HepG2 (cell line): ENCODE results near the gene DROSHA. TPM values are rescaled to one million over a fixed set of nuclear protein-coding genes. Genes with fewer than 3 reads are reported as not detected.
A peak's percentile ranks its signal among the peaks of the same experiment; 100 is the strongest.

Experiments used
- ARID5B ChIP-seq: IDR thresholded peaks from 2 replicates; pipeline ENCODE4 v1.4.0; 2020; ENCODE audit warnings: mild to moderate bottlenecking, missing genetic modification reagents
- CHD2 ChIP-seq: IDR thresholded peaks from 2 replicates; pipeline ENCODE4 v1.6.1; 2011; ENCODE audit warnings: low read depth, low read length, improper control_type of control experiment
- ELF4 ChIP-seq: sonication (generic); formaldehyde crosslinking; IDR thresholded peaks from 2 replicates; pipeline ENCODE4 v1.5.0; 2020; ENCODE audit warnings: missing genetic modification reagents, mild to moderate bottlenecking, moderate library complexity, borderline replicate concordance
- GABPB1 ChIP-seq: IDR thresholded peaks from 2 replicates; pipeline ENCODE4 v1.6.1; 2016; ENCODE audit warnings: mild to moderate bottlenecking, missing genetic modification reagents, moderate library complexity, missing compliant biosample characterization
- HNRNPLL ChIP-seq: fragments of 200-400 bp; formaldehyde crosslinking; IDR thresholded peaks from 2 replicates; pipeline ENCODE4 v1.6.1; 2017; ENCODE audit warnings: mild to moderate bottlenecking, low read depth, low read length; ENCODE audit not compliant: poor library complexity, severe bottlenecking
- MXI1 ChIP-seq: IDR thresholded peaks from 3 replicates; pipeline ENCODE4 v1.6.1; 2012; ENCODE audit warnings: low read depth, low read length, inconsistent platforms, borderline replicate concordance
- PBX3 ChIP-seq: sonication (generic); formaldehyde crosslinking; IDR thresholded peaks from 2 replicates; pipeline ENCODE4 v1.8.1; 2023; ENCODE audit warnings: missing genetic modification reagents, inconsistent platforms, borderline replicate concordance
- PITX1 ChIP-seq: sonication (generic); formaldehyde crosslinking; IDR thresholded peaks from 2 replicates; pipeline ENCODE4 v1.5.1; 2020; ENCODE audit warnings: mild to moderate bottlenecking, missing genetic modification reagents
- TSC22D2 ChIP-seq: sonication (generic); formaldehyde crosslinking; IDR thresholded peaks from 2 replicates; pipeline ENCODE4 v1.5.1; 2020; ENCODE audit warnings: missing genetic modification reagents, mild to moderate bottlenecking, borderline replicate concordance
- YY1 ChIP-seq: IDR thresholded peaks from 2 replicates; pipeline ENCODE4 v1.6.1; 2011; ENCODE audit warnings: low read length, low read depth, moderate library complexity, mild to moderate bottlenecking; ENCODE audit not compliant: insufficient read depth, insufficient replicate concordance
- ZBTB34 ChIP-seq: sonication (generic); formaldehyde crosslinking; IDR thresholded peaks from 2 replicates; pipeline ENCODE4 v1.8.0; 2022; ENCODE audit warnings: mild to moderate bottlenecking, missing genetic modification reagents
- ZC3H13 ChIP-seq: sonication (generic); formaldehyde crosslinking; IDR thresholded peaks from 2 replicates; pipeline ENCODE4 v1.8.1; 2023; ENCODE audit warnings: mild to moderate bottlenecking, missing genetic modification reagents, moderate library complexity
- ZFY ChIP-seq: sonication (generic); formaldehyde crosslinking; IDR thresholded peaks from 2 replicates; pipeline ENCODE4 v1.4.0; 2020; ENCODE audit warnings: missing genetic modification reagents
- ZMAT3 ChIP-seq: sonication (generic); formaldehyde crosslinking; conservative IDR thresholded peaks from 2 replicates; pipeline ENCODE4 v1.7.0; 2021; ENCODE audit warnings: missing genetic modification reagents
- ZNF20 ChIP-seq: sonication (generic); formaldehyde crosslinking; IDR thresholded peaks from 2 replicates; pipeline ENCODE4 v1.4.0; 2020; ENCODE audit warnings: mild to moderate bottlenecking, moderate library complexity, missing genetic modification reagents
- ZNF350 ChIP-seq: sonication (generic); formaldehyde crosslinking; IDR thresholded peaks from 2 replicates; pipeline ENCODE4 v1.4.0; 2020; ENCODE audit warnings: mild to moderate bottlenecking, low read depth, missing genetic modification reagents, borderline replicate concordance
- ZNF503 ChIP-seq: sonication (generic); formaldehyde crosslinking; IDR thresholded peaks from 2 replicates; pipeline ENCODE4 v1.4.0; 2020; ENCODE audit warnings: missing genetic modification reagents
- ZNF546 ChIP-seq: sonication (generic); formaldehyde crosslinking; conservative IDR thresholded peaks from 2 replicates; pipeline ENCODE4 v1.8.1; 2023; ENCODE audit warnings: mild to moderate bottlenecking, missing genetic modification reagents
- polyA plus RNA-seq, 8 experiments: library from polyadenylated mRNA; depleted of rRNA in 3 of 8; stranded (reverse) in 7 of 8; unstranded in 1 of 8; fragments of >200 nt; fragmentation: Illumina TruSeq in 4 of 8; extraction: Trizol in 4 of 8; gene quantifications; 2 replicates each; pipeline versions ENCODE4 v1.2.1 to v1.2.3, GENCODE V29; 2011 to 2016; ENCODE audit warnings: low read depth in 4 of 8, missing spikeins in 1 of 8, mixed read lengths in 1 of 8; ENCODE audit not compliant: insufficient read depth in 1 of 8
- total RNA-seq, 5 experiments: library from RNA; depleted of rRNA; stranded (reverse); fragments of >200 nt; fragmentation: Illumina TruSeq; extraction: Trizol; gene quantifications; 2 replicates each; pipeline ENCODE4 v1.2.3, GENCODE V29; 2016; ENCODE audit warnings: low read depth in 1 of 5

The DROSHA gene
- total and polyA plus RNA-seq, 2 of the 13 experiments (the other 11 are each of a cell fraction or from before 2014, with no cell fraction given) = 22.3 to 29.4 TPM

- TF ChIP-seq ZBTB34 (CRISPR knock-in tag) (no peak), ZNF546 (CRISPR knock-in tag) (0 out of 2 replicates have a peak, but pooled peaks have one; percentile 31), ZNF20 (CRISPR knock-in tag) (no peak), MXI1 (peak; percentile 51; the same call in 1 of the 3 replicates), GABPB1 (CRISPR knock-in tag) (peak; percentile 96), YY1 (peak; percentile 53), ZMAT3 (CRISPR knock-in tag) (peak; percentile 71; the same call in 1 of the 2 replicates), ZNF350 (CRISPR knock-in tag) (peak; percentile 52; the same call in 1 of the 2 replicates), HNRNPLL (peak; percentile 88), ARID5B (CRISPR knock-in tag) (no peak), ZFY (CRISPR knock-in tag) (peak; percentile 79), ELF4 (CRISPR knock-in tag) (0 out of 2 replicates have a peak, but pooled peaks have one; percentile 47), PBX3 (no peak), PITX1 (CRISPR knock-in tag) (peak; percentile 82; the same call in 1 of the 2 replicates), TSC22D2 (CRISPR knock-in tag) (peak; percentile 75; the same call in 1 of the 2 replicates), ZNF503 (CRISPR knock-in tag) (peak; percentile 35; the same call in 1 of the 2 replicates), CHD2 (peak; percentile 63; the same call in 1 of the 2 replicates), ZC3H13 (CRISPR knock-in tag) (no peak)
Observed at GRCh38 chr5:31531888-31532547, at the start of gene DROSHA, which contains the start of gene C5orf22 (continued).
